ENCODE results near the gene TMEM82.

The TMEM82 gene

DNA sequence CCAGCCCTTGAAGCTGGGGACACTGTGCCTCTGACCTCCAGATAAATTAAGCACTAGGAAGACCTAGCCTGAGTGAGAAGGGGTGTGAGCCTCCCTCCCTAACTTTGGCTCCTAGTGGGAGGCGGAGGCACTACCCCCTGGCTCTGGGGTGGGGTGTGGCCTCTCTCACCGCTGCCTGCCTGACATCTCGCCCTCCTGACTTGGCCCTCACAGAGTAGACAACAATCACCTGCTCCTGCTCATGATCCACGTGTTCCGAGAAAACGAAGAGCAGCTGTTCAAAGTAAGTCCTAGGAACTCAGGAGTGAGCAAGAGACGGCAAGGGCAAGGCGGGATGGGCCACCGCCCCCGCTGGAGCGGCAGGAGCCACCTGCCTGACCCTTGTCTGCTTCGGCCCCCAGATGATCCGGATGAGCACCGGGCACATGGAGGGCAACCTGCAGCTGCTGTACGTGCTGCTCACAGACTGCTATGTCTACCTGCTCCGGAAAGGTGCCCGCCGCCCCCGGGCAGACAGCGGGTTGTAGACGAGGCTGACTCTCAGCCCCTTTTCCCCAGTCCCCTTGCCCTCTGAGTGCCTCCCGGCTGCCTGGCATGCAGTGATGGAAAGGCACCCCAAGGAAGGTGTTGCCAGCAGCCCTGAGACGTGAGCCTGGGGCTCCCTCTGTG is 14.3 kb upstream of the TMEM82 start:
- H3K27ac ChIP-seq: no peak overlapping the region
- TF ChIP-seq, protein P1, sequence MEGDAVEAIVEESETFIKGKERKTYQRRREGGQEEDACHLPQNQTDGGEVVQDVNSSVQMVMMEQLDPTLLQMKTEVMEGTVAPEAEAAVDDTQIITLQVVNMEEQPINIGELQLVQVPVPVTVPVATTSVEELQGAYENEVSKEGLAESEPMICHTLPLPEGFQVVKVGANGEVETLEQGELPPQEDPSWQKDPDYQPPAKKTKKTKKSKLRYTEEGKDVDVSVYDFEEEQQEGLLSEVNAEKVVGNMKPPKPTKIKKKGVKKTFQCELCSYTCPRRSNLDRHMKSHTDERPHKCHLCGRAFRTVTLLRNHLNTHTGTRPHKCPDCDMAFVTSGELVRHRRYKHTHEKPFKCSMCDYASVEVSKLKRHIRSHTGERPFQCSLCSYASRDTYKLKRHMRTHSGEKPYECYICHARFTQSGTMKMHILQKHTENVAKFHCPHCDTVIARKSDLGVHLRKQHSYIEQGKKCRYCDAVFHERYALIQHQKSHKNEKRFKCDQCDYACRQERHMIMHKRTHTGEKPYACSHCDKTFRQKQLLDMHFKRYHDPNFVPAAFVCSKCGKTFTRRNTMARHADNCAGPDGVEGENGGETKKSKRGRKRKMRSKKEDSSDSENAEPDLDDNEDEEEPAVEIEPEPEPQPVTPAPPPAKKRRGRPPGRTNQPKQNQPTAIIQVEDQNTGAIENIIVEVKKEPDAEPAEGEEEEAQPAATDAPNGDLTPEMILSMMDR (conservative IDR thresholded peaks at IDR 0.05): no peak

DNA sequence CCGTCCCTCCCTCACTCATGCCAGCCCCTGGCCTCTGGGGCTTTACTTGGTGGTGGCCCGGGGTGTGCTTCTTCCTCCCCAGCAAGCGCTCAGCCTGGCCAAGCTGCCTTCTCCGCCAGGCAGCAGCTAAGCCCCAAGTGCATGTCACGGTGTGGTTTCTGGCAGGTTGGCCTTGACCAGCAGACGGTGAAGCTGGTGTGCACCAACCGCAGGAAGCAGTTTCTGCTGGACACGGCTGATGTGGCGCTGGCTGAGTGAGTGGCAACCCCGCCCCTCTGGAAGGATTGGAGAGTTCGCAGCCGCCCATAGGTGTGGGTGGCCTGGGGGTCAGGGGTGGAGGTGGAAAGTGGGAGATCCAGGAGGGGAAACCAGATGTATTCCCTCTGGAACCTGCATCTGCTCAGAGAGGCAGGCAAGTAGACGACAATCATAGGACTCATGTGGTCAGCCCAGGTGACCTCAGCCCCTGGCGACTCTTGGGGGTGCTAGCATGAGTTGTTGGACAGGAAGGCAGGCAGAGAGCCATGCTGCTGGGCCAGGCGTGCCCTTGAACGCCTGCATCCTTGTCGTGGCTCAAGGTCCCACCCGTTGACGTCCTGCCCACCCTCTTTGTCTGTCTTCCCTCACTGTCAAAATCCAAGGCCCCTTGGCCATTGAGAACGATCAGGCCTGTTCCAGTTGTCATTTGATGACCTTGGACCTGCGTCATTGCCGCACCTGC is 13.2 kb upstream of the TMEM82 start:
- TF ChIP-seq, protein P1 (conservative IDR thresholded peaks at IDR 0.05): no peak
- no peak overlapping the region for H3K27ac ChIP-seq

DNA sequence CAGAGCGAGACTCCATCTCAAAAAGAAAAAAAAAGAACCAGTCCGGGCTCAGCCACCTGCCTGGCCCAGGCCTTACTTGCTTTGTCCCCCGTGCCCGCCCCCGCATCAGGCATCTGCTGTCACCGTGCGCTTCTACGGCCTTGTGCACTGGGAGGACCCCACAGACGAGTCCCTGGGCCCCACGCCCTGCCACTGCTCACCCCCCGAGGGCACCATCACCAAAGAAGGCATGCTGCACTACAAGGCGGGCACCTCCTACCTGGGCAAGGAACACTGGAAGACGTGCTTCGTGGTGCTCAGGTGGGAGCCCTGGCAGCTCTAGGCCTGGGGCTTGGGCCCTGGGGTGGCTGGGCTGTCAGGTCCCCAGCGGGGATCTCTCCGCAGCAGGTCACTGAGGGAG is 11.9 kb upstream of the TMEM82 start:
- TF ChIP-seq, protein P1 (conservative IDR thresholded peaks at IDR 0.05): no peak
- H3K27ac ChIP-seq: no peak overlapping the region

DNA sequence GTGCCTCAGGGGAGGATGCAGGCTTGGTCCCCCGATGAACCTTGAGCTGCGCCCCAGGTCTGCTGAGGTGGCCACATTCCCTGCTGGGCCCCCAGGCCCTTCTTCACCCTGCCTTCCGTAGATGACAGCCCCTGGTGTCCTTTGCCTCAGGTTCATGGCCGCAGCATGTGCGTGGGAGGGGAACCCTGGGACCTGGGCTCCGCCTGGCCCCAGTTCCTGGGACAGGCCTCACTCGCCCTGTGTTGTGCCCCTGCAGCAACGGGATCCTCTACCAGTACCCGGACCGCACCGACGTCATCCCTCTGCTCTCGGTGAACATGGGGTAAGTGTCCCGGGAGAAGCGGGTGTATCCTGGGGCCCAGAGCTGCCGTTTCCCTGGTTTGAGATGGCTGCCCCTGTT is 11.4 kb upstream of the TMEM82 start:
- TF ChIP-seq, protein P1 (conservative IDR thresholded peaks at IDR 0.05): no peak
- no peak overlapping the region for H3K27ac ChIP-seq

DNA sequence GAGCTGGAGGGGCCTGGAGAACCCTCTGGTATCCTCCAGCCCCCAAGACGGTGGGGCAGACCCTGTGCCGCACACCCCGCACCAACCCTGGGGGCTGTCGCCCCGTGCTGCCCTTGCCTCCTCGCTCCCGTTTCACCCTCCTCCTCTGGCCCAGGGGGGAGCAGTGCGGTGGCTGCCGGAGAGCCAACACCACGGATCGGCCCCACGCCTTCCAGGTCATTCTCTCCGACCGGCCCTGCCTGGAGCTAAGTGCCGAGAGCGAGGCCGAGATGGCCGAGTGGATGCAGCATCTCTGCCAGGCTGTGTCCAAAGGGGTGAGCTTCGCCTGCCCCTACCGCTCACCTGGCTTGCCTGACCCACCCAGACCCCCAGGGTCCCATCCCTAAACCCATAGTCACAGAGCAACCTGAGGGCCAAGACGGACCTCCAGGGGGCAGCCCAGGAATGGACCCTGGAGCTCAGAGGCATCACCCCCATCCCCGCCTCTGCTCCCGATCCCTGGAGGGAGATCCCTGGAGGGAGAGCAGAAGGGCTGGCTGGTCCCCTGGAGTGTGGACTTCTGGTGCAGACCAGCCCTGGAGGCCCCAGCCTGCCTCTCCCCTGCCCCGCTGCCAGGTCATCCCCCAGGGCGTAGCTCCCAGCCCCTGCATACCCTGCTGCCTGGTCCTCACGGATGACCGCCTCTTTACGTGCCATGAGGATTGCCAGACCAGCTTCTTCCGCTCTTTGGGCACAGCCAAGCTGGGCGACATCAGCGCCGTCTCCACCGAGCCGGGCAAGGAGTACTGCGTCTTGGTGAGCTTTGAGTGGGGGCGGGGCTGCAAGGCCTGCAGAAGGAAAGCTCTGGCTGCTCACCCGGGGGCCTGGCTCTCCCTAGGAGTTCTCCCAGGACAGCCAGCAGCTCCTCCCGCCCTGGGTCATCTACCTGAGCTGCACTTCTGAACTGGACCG is 10.3 kb upstream of the TMEM82 start:
- TF ChIP-seq, protein P1 (conservative IDR thresholded peaks at IDR 0.05): no peak
- H3K27ac ChIP-seq: no peak overlapping the region

DNA sequence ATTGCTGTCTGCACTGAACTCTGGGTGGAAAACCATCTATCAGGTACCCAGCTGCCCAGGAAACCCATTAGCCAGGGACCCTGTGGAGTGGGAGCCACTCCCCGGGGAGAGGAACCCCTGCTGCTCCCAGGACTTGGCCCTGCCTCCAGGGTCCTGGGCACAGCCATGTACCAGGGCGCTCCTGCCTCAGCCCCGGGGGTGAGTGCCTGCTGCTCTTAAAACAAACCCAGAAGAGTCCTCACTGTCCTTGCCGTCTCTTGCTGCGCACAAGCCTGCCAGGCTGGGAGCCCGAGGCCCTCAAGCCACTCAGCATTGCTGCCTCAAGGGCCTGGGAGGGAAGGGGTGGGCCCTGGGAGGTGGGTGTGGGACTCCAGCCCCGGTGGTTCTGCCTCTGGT is 9.6 kb upstream of the TMEM82 start:
- H3K27ac ChIP-seq: no peak overlapping the region
- TF ChIP-seq, protein P1 (conservative IDR thresholded peaks at IDR 0.05): no peak

DNA sequence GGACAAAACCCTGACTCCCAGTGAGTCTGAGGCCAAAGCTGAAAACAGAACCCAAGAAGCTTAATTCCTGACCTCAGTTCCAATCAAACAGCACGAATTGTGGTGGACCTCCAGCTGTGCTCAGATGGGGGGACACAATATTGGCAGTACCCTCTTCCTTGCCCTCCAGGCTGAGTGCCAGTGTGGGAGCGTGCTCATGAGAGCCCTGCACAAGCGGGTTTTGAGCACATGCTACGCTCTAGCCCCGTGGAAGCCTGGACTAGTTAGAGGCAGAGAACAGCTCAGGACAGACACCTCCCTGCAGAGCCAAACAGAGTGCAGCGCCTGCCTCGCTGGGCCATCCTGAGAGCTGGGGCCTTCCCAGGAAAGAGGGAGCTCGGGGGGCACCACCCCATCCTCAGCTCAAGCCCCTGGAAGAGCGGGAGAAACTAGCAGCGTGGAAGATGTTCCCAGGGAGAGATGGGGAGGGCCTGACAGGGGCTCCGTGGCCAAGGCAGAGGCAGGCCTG is 9.0 kb upstream of the TMEM82 start:
- H3K27ac ChIP-seq: no peak overlapping the region
- TF ChIP-seq, protein P1 (conservative IDR thresholded peaks at IDR 0.05): no peak

Data from VCaP (cell line).